ENCODE data around the gene LRRC3.

The LRRC3 gene

DNA sequence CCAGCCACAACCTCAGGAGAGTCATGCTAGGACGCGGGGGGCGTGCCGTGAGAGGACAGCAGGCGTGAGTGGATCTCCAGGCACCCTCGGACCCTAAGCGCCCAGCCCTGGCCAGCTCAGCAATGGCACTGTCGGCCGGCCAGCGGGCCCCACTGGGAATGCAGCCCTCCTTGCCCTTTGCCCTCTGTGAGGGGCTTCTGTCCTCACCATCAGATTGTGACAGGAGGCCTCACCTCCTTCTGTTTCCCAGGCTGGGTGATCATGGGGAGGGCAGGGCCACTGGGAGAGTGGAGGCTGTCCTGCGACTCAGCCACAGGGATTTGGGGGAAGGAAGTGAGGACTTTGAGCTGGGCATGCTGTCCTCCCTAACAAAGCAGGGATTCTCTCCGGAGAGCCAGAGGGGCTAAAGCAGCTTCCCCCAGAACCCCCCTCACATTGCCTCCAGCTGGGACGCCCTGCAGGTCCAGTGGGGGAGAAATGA lies 6.6 kb upstream of the LRRC3 start:
- no peak overlapping the region for H3K4me3 ChIP-seq (ENCODE audit: low read length)
- DNase-seq (ENCODE audit: low read depth), result no peak
- TF ChIP-seq, protein P1, sequence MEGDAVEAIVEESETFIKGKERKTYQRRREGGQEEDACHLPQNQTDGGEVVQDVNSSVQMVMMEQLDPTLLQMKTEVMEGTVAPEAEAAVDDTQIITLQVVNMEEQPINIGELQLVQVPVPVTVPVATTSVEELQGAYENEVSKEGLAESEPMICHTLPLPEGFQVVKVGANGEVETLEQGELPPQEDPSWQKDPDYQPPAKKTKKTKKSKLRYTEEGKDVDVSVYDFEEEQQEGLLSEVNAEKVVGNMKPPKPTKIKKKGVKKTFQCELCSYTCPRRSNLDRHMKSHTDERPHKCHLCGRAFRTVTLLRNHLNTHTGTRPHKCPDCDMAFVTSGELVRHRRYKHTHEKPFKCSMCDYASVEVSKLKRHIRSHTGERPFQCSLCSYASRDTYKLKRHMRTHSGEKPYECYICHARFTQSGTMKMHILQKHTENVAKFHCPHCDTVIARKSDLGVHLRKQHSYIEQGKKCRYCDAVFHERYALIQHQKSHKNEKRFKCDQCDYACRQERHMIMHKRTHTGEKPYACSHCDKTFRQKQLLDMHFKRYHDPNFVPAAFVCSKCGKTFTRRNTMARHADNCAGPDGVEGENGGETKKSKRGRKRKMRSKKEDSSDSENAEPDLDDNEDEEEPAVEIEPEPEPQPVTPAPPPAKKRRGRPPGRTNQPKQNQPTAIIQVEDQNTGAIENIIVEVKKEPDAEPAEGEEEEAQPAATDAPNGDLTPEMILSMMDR (IDR thresholded peaks at IDR 0.05; ENCODE audit: insufficient read depth, low read depth, low read length, missing control alignments), result no peak

DNA sequence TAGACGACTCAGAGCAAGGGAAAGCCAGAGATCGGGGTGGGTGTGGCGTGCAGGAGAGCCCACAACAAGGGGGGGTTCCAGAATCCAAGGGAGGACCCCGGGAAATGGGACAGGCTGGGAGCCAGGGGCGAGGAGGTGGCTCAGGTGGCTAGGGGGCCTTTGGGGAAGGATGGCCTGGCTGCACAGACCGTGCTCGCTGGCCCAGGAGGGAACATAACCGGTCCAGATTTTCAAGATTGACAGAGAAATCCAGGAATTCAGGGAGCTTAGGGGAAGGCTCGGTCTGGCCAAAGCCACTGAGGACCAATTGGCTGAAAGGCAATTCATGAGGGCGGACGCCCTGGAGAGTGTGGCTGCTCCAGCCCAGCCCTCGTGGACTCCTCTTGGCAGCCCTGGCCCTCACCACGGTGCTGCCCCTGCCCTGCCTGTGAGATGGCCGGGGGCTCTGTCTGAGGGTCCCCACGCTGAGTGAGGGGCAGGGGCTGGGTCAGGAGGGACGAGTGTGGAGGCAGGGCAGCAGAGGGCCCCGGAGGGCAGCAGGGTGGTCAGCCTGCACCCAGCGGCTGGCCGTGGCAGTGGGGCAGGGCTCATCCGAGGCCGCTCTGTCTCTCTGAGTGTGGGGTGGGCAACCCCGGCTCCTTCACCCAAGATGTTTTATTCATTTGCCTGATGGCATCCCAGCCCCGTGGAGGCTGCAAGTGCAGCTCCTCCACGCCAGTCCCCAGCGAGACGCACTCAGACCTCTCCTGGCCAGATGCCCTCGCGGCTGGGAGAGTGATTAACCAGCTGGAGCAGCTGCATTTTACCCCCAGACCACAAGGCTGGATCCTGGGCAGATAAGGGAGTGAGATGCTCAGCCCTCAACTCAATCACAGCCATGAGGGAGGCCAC lies 5.6 kb upstream of the LRRC3 start:
- no peak overlapping the region for H3K4me3 ChIP-seq (ENCODE audit: low read length)
- TF ChIP-seq, protein P1 (IDR thresholded peaks at IDR 0.05; ENCODE audit: insufficient read depth, low read depth, low read length, missing control alignments), result no peak
- DNase-seq (ENCODE audit: low read depth), result no peak

DNA sequence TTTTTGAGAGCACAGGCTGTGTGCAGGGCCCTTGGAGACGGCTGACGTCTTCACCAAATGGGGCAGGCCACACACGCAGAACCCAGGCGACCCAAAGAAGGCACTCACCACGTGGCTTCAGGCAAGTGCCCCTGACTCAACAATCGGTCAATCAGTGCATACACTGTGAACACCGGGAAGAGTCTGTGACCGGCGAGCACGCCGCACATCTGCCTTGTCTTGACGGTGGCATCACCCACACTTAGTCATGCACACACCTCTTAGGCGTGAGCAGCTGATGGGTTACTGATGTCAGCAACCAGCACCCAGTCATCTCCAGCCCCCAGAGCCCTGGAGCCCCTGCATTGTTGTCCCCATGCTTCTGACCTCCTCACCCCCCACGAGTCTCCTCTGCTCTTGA lies 4.9 kb upstream of the LRRC3 start:
- TF ChIP-seq, protein P1 (IDR thresholded peaks at IDR 0.05; ENCODE audit: insufficient read depth, low read depth, low read length, missing control alignments), result no peak
- no peak overlapping the region for H3K4me3 ChIP-seq (ENCODE audit: low read length)
- DNase-seq (ENCODE audit: low read depth), result no peak

DNA sequence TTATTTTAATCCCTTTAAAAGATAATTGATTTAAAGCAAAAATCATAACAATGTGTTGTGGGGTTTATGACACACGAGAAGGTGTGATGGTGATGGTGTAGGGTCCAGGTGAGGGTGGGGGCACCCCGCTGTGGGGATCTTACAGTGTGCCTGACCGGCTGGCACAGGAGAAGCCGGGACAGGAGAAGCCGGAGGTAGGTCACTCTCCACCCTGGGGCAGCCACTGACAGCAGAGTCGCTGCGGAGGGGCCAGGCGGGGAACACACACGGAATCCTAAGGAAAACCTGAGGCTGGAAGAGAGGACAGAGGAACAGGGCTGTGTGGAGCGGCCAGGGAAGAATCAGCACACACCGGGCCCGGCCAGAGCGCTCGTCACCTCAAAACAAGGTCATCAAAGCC lies 4.3 kb upstream of the LRRC3 start:
- TF ChIP-seq, protein P1 (IDR thresholded peaks at IDR 0.05; ENCODE audit: insufficient read depth, low read depth, low read length, missing control alignments), result no peak
- H3K4me3 ChIP-seq (ENCODE audit: low read length), result no peak overlapping the region
- DNase-seq (ENCODE audit: low read depth), result no peak

DNA sequence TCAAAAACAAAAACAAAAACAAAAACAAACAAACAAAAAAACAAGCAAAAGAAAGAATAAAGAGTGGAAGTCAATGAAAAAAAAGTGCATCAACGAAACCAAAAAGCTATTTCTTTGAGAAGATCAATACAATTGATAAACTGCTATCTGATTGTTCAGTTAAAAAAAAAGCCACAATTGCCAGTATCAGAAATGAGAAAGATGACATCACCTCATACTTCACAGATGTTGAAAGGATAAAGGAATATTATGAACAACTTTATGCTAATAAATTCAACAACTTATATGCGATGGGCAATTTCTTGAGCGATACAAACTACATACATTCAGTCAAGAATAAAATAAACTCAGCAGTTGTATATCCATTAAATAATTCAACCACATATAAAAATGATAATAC lies 2.2 kb upstream of the LRRC3 start:
- TF ChIP-seq, protein P1 (IDR thresholded peaks at IDR 0.05; ENCODE audit: insufficient read depth, low read depth, low read length, missing control alignments), result no peak
- H3K4me3 ChIP-seq (ENCODE audit: low read length), result no peak overlapping the region
- DNase-seq (ENCODE audit: low read depth), result no peak

DNA sequence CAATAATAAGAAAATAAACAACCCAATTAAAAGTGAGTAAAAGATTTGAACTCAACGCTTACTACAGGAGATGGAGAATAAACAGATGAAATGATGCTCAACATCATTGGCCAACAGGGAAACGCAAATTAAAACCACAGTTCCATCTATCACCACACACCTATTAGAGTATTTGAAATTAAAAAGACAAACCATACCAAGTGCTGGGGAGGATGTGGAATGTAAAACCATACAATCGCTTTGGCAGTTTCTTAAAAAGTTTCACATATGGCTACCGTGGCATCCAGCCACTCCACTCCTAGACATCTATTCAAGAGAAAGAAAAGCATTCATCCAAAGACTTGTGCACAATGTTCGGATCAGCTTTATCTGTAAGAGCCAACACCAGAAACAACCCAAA lies 1.3 kb upstream of the LRRC3 start:
- DNase-seq (ENCODE audit: low read depth), result no peak
- TF ChIP-seq, protein P1 (IDR thresholded peaks at IDR 0.05; ENCODE audit: insufficient read depth, low read depth, low read length, missing control alignments), result no peak
- H3K4me3 ChIP-seq (ENCODE audit: low read length), result no peak overlapping the region

Measured in epithelial cell of esophagus (primary cell).